Adrenal gland (tissue), 5 donors: Measurements from ENCODE around the gene TMEM8B.

Experiments
- CTCF ChIP-seq, 6 experiments: fragments of 450-650 bp in 4 of 6; fragments of 200-600 bp in 2 of 6; sonication (generic) in 1 of 6; IDR thresholded peaks; 1 replicate in 5 of 6; 2 replicates in 1 of 6; pipeline versions ENCODE4 v1.5.1 to v1.8.0; 2016 to 2021; ENCODE audit warnings: antibody characterized with exemption in 6 of 6, mild to moderate bottlenecking in 2 of 6, moderate library complexity in 1 of 6
- POLR2A ChIP-seq, 2 donors: fragments of 450-650 bp; IDR thresholded peaks; one replicate each; pipeline ENCODE4 v1.6.1; 2017; ENCODE audit warnings: antibody characterized with exemption in 2 of 2, mild to moderate bottlenecking in 2 of 2, moderate library complexity in 1 of 2
- donor health status: DM: no; HTN: no; CAD: no.

DNA sequence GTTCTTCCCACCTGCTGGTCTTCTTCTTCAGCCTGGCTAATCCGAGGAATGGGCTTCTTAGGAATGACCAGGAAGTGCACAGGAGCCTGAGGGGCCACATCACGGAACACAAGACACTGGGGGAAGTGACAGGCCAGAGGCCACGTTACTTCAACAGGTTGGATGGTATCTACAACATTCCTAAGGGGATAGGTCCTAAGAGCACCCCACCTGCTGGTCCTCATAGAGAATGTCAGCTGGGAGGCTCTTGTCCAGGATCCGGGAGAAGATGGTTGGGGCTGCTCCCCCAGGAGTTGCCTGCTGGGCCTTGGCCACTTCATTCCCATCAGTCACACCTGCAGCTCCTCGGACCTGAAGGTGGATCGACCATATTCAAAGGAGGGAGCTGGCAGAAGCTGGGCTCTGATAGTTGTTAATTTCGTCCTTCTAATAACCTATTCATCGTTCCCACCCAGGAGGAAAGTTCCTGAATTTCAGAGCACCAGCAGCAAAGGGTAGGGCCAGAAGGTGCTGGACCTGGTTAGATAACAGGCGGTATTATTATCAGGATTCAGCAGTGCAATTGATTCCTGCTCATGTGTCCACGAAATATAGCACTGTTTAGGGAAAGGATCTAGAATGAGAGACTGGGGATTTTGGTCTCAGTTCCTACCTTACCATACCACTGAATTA is 15.5 kb upstream of the TMEM8B start:
- no peak for TF ChIP-seq CTCF (IDR thresholded peaks at IDR 0.05)
- no peak for TF ChIP-seq POLR2A (IDR thresholded peaks at IDR 0.05)
